Measurements from ENCODE around the gene FUT9. TPM values are rescaled to one million over a fixed set of nuclear protein-coding genes. Genes with fewer than 3 reads are reported as not detected.

FUT9 gene
- total and polyA plus RNA-seq, 2 of the 8 experiments (the other 6 are each of a cell fraction or from before 2014, with no cell fraction given) = 0.85 to 4.9 TPM

GRCh38 chr6:96014846-96015517, 792 bp upstream of the FUT9 start:
- peak overlapping the region; percentile 80; the same call in 1 of the 2 replicates for H2BK5ac ChIP-seq (ENCODE audit: low read depth, low read length)
- peak overlapping the region; percentile 6 for H4K91ac ChIP-seq (replicated peaks; ENCODE audit: insufficient read length, low read length)
- H4K8ac ChIP-seq (ENCODE audit: extremely low read depth, insufficient read depth, low read length) = peak overlapping the region; percentile 75; the same call in 1 of the 2 replicates
- DNase-seq (ENCODE audit: low read depth in 1 of 2, low spot score in 2 of 2) (no peak), FAIRE-seq (no peak)
- no peak overlapping the region for H3K56ac ChIP-seq (replicated peaks; ENCODE audit: insufficient read length, low read depth, low read length)
- no peak overlapping the region for H3K23ac ChIP-seq (ENCODE audit: insufficient read length)
- peak overlapping the region; percentile 19; the same call in 1 of the 2 replicates for H3K18ac ChIP-seq (ENCODE audit: extremely low read depth, low read length)
- no peak overlapping the region for H3K14ac ChIP-seq (ENCODE audit: insufficient read length)
- H3K23me2 ChIP-seq (ENCODE audit: low read depth, low read length) = peaks cover 15% of the 10 kb centered on the region
- no peak overlapping the region for H2BK120ac ChIP-seq (replicated peaks; ENCODE audit: low read depth, low read length)
- no peak overlapping the region for H2AK5ac ChIP-seq (ENCODE audit: low read depth, low read length)
- H3K79me1 ChIP-seq (ENCODE audit: low read depth, low read length) = no peaks in the 10 kb centered on the region
- H3K4me1 ChIP-seq (replicated peaks in 1 of 4; ENCODE audit: control insufficient read depth in 3 of 4, insufficient read depth in 4 of 4, low read length in 3 of 4) = peaks cover 0 to 4% (median 0%) of the 10 kb centered on the region in 4 experiments; a peak in 4 of 7 replicates
- peaks cover 0 to 6% (median 0%) of the 10 kb centered on the region in 4 experiments; a peak in 3 of 7 replicates for H3K27me3 ChIP-seq (replicated peaks in 1 of 4; ENCODE audit: control insufficient read depth in 3 of 4, extremely low read depth in 1 of 4, insufficient read depth in 3 of 4, low read length in 3 of 4)
- no peak overlapping the region for H2BK15ac ChIP-seq (ENCODE audit: low read length)
- ChIA-PET CTCF (ENCODE audit: partially characterized antibody) (interaction anchor here (0.6 to 1.4 kb wide), 8 partner anchors 9 to 1344 kb away, joined by 3 to 5 read pairs (median 3); no protein-coding TSS in a partner anchor), POLR2A (ENCODE audit: partially characterized antibody) (interaction anchor here (0.9 to 1.8 kb wide), 6 partner anchors 8 to 245 kb away, joined by 3 to 7 read pairs (median 4); no protein-coding TSS in a partner anchor)
- H4K20me1 ChIP-seq (replicated peaks in 1 of 2; ENCODE audit: control insufficient read depth in 1 of 2, insufficient read depth in 2 of 2, low read length in 2 of 2) = no peaks in the 10 kb centered on the region
- H3K9ac ChIP-seq (replicated peaks in 1 of 4; ENCODE audit: extremely low read depth in 1 of 4, low read depth in 3 of 4, low read length in 3 of 4) = peak overlapping the region; percentile 35 to 85 (median 82)
- H3K4me2 ChIP-seq (ENCODE audit: insufficient read depth in 1 of 2, low read depth in 2 of 2, low read length in 2 of 2) = peak overlapping the region; percentile 95 to 99
- H4K5ac ChIP-seq (ENCODE audit: insufficient read length, low read depth, low read length) = no peak overlapping the region
- no peaks in the 10 kb centered on the region for H3K36me3 ChIP-seq (ENCODE audit: control insufficient read depth in 2 of 4, insufficient read depth in 4 of 4, low read length in 3 of 4)
- peak overlapping the region; percentile 79 for H3K27ac ChIP-seq (ENCODE audit: low read depth, low read length)
- peak overlapping the region; percentile 82 to 85 (median 84) for H3K4me3 ChIP-seq (ENCODE audit: extremely low read depth in 1 of 4, insufficient read depth in 2 of 4, low read depth in 3 of 4, low read length in 4 of 4)
- WGBS, 2 experiments (ENCODE audit: extremely low coverage in 1 of 2, insufficient coverage in 1 of 2, insufficient read length in 1 of 2, insufficient replicate concordance in 2 of 2, low coverage in 1 of 2, low lambda C conversion rate in 2 of 2, missing lambda C conversion rate in 1 of 2) = 9% methylated on average over 20 of the region's 20 CpGs; no CpG with 5 or more reads in 1 of the 2 experiments
- no peak overlapping the region for H3K4ac ChIP-seq (replicated peaks; ENCODE audit: insufficient read length, low read depth, low read length)
- no peaks in the 10 kb centered on the region for H3K79me2 ChIP-seq (ENCODE audit: control insufficient read depth in 1 of 2, insufficient read depth in 2 of 2, low read length in 2 of 2)
- H3K9me3 ChIP-seq (ENCODE audit: insufficient read depth in 2 of 2, low read depth in 1 of 2, low read length in 1 of 2) = no peaks in the 10 kb centered on the region
- H2BK20ac ChIP-seq (ENCODE audit: low read length) = no peak overlapping the region
- H2AFZ ChIP-seq (ENCODE audit: low read length) = peak overlapping the region; percentile 92
- H2BK12ac ChIP-seq (ENCODE audit: low read depth, low read length) = peak overlapping the region; percentile 80
- TF ChIP-seq POU5F1 (IDR thresholded peaks at IDR 0.05; ENCODE audit: low read depth, low read length) (no peak), SIRT6 (IDR thresholded peaks at IDR 0.05; ENCODE audit: low read length) (no peak), KDM4A (IDR thresholded peaks at IDR 0.05; ENCODE audit: low read depth, low read length, severe bottlenecking) (no peak), CBX5 (IDR thresholded peaks at IDR 0.05; ENCODE audit: low read depth, low read length) (no peak), ATF2 (IDR thresholded peaks at IDR 0.05; ENCODE audit: low read length) (no peak), PHF8 (conservative IDR thresholded peaks at IDR 0.05; ENCODE audit: low read depth, low read length) (no peak), JUND (IDR thresholded peaks at IDR 0.05; ENCODE audit: low read length) (no peak), SIX5 (IDR thresholded peaks at IDR 0.05; ENCODE audit: low read depth, low read length) (no peak), BACH1 (IDR thresholded peaks at IDR 0.05; ENCODE audit: low read length) (no peak)
